Stimulated activated CD4-positive, alpha-beta T cell treated with anti-CD3 and anti-CD28 coated beads, Interleukin-1b, Interleukin-23, amount 100 ng/mL, for 24 hours (primary cell): ENCODE measurements around the gene CACNA1A.

Source experiments
- DNase-seq, 4 experiments: peaks; one replicate each; pipeline ENCODE4 v3.0.0-alpha.2; 2020; ENCODE audit warnings: low read depth in 4 of 4, low spot score in 1 of 4

The CACNA1A gene

DNA sequence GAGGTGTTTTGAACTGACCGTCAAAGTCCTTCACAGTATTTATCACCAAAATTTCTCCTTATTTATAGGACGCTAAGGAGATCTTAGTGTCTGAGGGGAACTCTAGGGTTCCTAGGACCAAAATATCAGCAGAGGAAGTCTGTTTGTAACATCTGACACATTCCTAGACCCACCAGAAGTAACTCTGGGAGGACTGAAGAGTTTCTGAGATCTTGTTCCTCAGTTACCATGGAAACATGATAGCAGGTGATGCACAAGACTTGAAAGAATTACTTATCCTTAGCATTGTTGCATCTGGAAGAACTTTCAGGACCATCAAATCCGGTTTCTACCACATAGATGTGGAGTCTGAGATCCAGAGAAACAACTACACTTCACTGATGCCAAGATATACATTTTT is 191.5 kb downstream of the CACNA1A start:
- no peak for DNase-seq

DNA sequence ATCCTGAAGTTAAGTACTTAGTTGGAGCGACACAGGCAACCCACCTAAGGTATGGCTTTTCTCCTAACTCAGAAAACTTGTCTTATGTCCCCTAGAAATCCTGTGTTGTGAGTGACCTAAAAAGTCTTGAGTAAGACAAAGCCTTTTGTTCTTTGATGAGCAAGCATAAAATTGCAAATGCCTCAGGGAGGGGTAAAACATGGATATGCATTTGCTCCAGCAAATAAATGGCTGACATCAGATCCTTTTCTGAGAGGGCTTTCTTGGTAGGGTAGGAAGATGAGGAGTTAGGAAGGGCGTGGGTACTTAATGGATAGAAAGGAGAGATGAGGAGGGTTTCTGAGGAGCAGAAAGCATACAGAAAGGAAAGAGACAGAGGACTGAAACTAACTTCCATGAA is 192.4 kb downstream of the CACNA1A start:
- DNase-seq = no peak

- no peak for DNase-seq
These were observed 196.4 kb downstream of the CACNA1A start for GRCh38 chr19:13309864-13310263.

- no peak for DNase-seq
These were observed 202.7 kb downstream of the CACNA1A start for GRCh38 chr19:13303381-13304129.

- DNase-seq = no peak
These were observed 203.6 kb downstream of the CACNA1A start for GRCh38 chr19:13302526-13303270.

DNA sequence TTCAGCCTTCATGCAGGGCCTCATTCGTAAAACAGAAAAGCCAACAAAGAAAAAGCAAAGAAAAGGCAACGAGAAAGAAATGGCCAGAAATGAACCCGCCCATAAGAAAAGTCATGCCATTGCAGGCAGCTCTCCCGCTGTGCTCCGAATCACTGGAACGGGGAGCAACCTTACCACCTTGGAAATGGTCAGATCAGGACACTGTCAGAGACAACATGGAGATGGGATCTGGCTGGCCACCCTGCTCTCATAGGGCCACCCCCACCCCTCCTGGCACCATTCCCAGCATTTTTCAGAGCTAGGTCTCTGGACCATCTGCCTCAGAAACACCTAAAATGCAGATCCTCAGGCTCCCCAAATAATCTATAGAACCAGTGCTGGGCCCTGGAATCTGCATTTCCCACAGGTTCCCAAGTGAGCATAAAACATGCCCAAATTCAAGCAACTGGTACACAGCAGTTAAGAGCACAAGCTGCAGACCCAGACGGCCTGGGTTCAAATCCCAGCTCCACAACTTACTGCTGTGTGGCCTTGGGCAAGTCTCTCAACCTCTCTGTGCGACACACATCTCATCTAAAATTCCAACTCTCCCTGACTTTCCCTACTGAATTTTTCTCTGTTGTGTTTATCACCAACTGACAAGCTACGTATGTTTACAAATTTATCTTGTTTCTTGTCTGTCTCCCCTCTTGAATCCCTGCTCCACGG is 204.5 kb downstream of the CACNA1A start:
- DNase-seq = no peak

GRCh38 chr19:13300421-13301030 is 205.8 kb downstream of the CACNA1A start:
- no peak for DNase-seq

GRCh38 chr19:13299838-13300237 is 206.4 kb downstream of the CACNA1A start:
- DNase-seq = no peak

DNA sequence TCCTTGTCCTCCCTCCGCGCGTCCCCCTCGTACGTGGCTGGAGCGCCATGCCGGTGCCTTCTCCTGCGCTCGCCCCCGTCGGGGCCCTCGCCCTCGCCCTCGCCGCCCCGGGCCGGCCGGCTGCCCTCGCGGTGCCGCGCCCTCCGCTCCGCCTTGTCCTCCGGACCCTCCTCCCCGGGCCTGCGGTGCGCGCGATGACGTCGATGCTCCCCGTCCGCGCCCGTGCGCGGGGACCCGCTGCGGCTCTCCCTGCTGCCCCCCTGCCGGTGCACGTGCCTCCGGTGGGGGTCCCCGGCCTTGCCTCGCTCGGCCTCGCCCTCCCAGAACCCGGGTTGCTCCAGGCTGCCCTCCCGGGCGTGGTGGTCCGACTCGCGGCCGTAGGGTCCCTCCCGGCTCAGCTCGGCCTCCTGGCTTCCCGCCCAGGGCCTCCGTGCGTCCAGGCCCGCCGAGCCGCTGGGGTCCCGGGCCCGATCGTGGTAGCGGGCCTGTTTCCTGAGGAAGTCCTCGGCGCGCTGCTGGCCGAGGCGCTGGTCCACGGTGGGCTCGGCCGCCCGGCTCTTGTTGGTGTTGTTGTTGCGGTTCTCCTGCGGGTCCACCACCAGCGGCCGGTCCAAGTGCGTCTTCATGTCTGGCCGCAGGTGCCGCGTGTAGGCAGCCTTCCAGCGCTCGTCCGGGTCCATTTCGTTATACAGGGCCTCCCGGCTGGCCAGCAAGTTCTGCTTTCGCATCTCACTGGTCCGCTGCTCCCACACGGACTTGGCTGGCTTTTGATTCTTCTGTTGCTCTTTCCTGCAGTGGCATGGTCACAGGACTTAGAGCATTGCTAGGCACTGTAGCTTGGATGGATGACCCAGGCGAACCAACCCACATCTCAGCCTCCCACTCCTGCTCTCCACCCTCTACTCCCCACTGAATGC is 207.5 kb downstream of the CACNA1A start:
- DNase-seq = no peak

DNA sequence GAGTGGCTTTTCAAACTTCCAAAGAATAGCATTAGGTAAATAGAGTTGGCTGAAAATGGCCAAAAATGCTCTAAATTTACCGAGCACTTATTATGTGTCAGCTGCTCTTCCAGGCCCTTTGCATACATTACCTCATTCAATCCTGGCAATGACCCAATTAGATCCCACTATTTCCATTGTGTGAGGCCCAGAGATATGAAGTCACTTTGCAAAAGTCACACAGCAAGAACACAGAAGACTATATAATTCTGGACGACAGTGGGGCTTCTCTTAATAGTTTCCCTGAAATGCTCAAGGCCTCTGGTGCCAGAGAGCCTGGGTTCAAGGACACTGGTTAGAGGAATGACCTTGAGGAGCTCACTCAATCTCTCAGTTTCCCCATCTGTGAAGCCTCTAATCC is 209.3 kb downstream of the CACNA1A start:
- no peak for DNase-seq

- DNase-seq = no peak
These were observed 211.3 kb downstream of the CACNA1A start for GRCh38 chr19:13294812-13295567.

GRCh38 chr19:13291913-13292312 is 214.4 kb downstream of the CACNA1A start:
- DNase-seq = no peak

DNA sequence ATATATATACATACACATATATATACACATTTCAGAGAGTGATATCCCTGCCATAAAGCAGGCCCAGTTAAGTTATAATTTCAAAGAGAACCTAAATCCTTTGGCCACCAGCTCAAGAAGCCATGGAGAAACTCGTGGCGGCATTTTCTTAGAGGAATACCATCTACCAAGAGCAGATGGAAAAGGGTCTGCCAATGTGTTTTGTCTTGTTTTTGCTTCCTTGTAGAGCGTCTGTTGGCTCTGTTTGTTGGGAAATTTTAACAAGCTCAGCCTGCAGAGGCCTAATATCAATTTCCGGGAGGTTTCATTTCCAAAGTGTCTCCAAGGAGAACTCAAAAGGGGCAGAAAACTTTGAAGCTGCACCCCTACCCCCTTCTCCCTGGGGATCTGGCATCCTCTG is 215.5 kb downstream of the CACNA1A start:
- DNase-seq = no peak

- DNase-seq = no peak
These were observed 217.0 kb downstream of the CACNA1A start for GRCh38 chr19:13289295-13289694.

DNA sequence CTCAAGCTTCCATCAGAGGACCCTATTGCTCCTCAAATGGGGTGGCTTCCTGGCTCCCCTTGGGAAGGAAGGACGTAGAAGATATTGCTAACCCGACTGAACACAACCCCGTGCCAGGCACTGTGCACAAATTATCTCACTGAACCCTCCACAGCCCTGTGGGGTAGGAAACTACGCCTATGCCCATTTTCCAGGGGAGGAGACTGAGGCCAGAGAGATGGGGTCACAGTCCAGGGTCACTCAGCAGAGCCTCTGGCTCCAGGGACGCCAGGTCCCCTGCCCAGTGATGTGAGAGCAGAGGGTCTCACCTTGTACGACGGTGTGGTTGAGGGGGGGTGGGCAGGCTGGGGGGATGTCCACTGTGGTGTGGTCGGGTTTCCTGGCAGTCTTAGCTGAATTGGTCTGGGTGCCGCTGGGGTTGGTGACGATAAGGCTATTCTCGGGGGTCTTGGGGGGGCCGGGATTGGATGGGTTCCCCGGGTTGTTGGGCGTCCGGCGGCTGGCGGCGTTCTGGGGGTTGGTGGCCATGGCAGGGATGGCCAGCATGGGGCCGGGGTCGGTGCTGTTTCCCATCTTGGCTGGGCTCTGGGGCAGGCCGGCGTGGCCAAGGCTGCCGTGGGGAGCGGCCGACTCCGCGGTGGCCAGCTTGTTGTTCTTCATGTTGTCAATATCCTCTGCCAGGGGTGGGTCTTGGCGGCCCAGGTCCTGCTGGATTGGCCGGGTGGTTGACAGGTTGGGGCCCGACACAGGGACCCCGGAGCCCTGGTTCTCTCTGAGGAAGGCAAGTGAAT is 219.9 kb downstream of the CACNA1A start:
- DNase-seq = no peak

DNA sequence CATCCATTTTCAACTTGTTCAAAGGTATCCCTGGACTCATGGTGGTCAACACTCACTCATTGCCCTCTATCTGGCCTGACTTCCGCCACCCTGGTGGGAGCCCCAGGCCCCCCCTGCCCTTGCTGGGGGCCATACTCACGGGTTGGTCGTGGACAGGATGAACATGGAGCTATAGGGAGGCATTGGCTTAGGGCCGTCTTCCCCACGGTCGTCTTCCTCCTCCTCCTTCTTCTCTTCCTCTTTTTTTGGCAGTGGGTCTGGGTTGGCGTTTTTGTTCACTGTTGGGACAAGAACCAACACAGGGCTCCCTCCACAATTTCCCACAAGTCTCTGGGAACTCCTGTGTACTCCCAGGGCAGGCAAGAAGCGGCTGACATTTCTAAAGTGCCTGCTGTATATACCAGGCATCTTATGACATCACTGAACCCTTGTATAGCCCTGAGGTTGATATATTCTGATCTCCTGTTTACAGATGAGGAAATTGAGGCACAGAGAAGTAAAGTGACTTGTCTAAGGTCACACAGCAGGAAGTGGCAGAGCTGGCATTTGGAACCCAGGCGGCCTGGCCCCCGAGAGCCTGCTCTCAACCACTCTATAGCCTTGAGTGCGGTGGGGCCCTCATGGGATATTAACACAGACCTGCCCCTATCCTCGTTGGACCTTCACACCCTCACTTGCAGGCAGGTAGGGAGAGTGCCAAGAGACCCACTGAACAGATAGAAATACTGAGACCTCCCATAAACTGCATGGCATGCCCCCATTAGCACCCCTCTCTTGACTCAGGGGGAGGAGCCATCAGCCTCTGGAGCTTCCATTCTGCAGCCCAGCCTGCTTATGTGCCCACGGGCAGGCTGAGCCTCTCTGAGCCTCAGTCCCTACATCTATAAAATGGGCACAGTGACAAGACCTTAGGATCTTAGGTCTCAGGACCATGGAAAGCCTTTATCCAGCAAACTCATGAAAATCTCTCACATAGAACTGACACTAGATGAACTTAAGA is 221.1 kb downstream of the CACNA1A start:
- DNase-seq = no peak

GRCh38 chr19:13283871-13284270 is 222.4 kb downstream of the CACNA1A start:
- DNase-seq = no peak
